ENCODE data around the gene AKAP6. TPM values are rescaled to one million over a fixed set of nuclear protein-coding genes. Genes with fewer than 3 reads are reported as not detected.

The AKAP6 gene
- total RNA-seq, 1 experiment from 2014 or later, result 2.8 TPM

DNA sequence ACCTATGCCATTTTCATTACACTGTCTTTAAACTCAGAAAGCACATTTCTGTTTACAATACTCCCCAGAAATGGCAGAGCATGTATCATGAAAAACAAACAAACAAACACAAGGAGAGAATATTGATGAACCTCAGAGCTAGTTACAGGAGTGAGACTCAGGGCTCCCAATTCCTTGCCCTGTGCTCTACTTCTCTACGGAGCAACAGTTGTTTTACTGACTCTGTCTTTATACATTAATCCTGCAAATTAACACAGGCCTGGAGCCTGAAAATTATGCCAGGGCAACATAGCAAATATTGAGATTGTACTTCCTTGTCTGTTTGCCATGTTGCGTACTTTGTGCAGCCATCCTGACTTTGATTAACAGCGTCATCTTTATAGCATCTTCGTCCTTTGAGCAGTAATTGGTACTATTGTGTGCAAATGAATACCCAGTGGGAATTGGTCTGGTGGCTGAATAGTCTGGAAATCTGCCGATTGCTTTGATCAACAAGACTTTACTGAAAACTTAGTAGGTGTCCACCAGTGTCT, 15.2 kb upstream of the AKAP6 start:
- H3K27ac Mint-ChIP-seq (ENCODE audit: unreplicated experiment), result no peak overlapping the region
- no TSS peak for BruUV-seq (replicated peaks)
- no peak overlapping the region for H3K4me3 Mint-ChIP-seq (ENCODE audit: low read depth, unreplicated experiment)
- CTCF ChIA-PET, result no interaction called here
- TF ChIP-seq, protein P1, sequence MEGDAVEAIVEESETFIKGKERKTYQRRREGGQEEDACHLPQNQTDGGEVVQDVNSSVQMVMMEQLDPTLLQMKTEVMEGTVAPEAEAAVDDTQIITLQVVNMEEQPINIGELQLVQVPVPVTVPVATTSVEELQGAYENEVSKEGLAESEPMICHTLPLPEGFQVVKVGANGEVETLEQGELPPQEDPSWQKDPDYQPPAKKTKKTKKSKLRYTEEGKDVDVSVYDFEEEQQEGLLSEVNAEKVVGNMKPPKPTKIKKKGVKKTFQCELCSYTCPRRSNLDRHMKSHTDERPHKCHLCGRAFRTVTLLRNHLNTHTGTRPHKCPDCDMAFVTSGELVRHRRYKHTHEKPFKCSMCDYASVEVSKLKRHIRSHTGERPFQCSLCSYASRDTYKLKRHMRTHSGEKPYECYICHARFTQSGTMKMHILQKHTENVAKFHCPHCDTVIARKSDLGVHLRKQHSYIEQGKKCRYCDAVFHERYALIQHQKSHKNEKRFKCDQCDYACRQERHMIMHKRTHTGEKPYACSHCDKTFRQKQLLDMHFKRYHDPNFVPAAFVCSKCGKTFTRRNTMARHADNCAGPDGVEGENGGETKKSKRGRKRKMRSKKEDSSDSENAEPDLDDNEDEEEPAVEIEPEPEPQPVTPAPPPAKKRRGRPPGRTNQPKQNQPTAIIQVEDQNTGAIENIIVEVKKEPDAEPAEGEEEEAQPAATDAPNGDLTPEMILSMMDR (IDR thresholded peaks at IDR 0.05; ENCODE audit: unreplicated experiment), result no peak
- H3K4me1 Mint-ChIP-seq (ENCODE audit: low read depth, unreplicated experiment), result peaks cover 10% of the 10 kb centered on the region
- H3K9me3 Mint-ChIP-seq (ENCODE audit: low read depth, unreplicated experiment), result no peaks in the 10 kb centered on the region
- H3K27me3 Mint-ChIP-seq (ENCODE audit: unreplicated experiment), result no peaks in the 10 kb centered on the region
- no peaks in the 10 kb centered on the region for H3K36me3 Mint-ChIP-seq (ENCODE audit: insufficient read depth, unreplicated experiment)
- intact Hi-C loops (cut with micrococcal nuclease; ENCODE audit: unreplicated experiment), result no loop called here
- DNase-seq, result no peak

- DNase-seq, result no peak
- Mint-ChIP-seq H3K9me3 (ENCODE audit: low read depth, unreplicated experiment) (no peaks in the 10 kb centered on the region), H3K4me3 (ENCODE audit: low read depth, unreplicated experiment) (no peak overlapping the region), H3K4me1 (ENCODE audit: low read depth, unreplicated experiment) (no peaks in the 10 kb centered on the region), H3K27ac (ENCODE audit: unreplicated experiment) (no peak overlapping the region), H3K36me3 (ENCODE audit: insufficient read depth, unreplicated experiment) (no peaks in the 10 kb centered on the region), H3K27me3 (ENCODE audit: unreplicated experiment) (no peaks in the 10 kb centered on the region)
- CTCF ChIA-PET, result no interaction called here
- TF ChIP-seq, protein P1 (IDR thresholded peaks at IDR 0.05; ENCODE audit: unreplicated experiment), result no peak
- intact Hi-C loops (cut with micrococcal nuclease; ENCODE audit: unreplicated experiment), result no loop called here
- BruUV-seq (replicated peaks), result no TSS peak
Observed at GRCh38 chr14:32318087-32318795, 10.9 kb upstream of the AKAP6 start.

- Mint-ChIP-seq H3K9me3 (ENCODE audit: low read depth, unreplicated experiment) (no peaks in the 10 kb centered on the region), H3K36me3 (ENCODE audit: insufficient read depth, unreplicated experiment) (no peaks in the 10 kb centered on the region), H3K4me3 (ENCODE audit: low read depth, unreplicated experiment) (no peak overlapping the region), H3K27me3 (ENCODE audit: unreplicated experiment) (no peaks in the 10 kb centered on the region), H3K27ac (ENCODE audit: unreplicated experiment) (no peak overlapping the region), H3K4me1 (ENCODE audit: low read depth, unreplicated experiment) (no peaks in the 10 kb centered on the region)
- CTCF ChIA-PET, result interaction anchor here (0.7 kb wide), 4 partner anchors 26 to 195 kb away, joined by 4 to 7 read pairs (median 6); no protein-coding TSS in a partner anchor
- no TSS peak for BruUV-seq (replicated peaks)
- intact Hi-C loops (cut with micrococcal nuclease; ENCODE audit: unreplicated experiment), result no loop called here
- no peak for DNase-seq
- TF ChIP-seq, protein P1 (IDR thresholded peaks at IDR 0.05; ENCODE audit: unreplicated experiment), result no peak
Observed at GRCh38 chr14:32319368-32320049, 9.6 kb upstream of the AKAP6 start.

DNA sequence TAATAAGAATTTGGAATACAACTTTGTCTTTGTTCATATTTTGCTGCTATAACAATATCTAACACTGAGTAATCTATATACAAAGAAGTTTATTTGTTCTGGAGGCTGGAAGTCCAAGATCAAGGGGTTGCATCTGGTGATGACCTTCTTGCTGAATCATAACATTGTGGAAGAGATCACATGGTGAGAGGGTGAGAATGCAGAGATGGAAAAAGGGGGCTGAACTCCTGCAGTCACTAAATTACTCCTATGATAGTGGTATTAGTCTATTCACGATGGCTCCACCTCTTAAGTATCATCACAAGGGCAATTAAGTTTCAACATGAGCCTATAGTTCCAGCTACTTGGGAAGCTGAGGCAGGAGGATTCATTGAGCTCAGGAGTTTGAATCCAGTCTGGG, 4.5 kb upstream of the AKAP6 start:
- TF ChIP-seq, protein P1 (IDR thresholded peaks at IDR 0.05; ENCODE audit: unreplicated experiment), result no peak
- Mint-ChIP-seq H3K36me3 (ENCODE audit: insufficient read depth, unreplicated experiment) (no peaks in the 10 kb centered on the region), H3K27ac (ENCODE audit: unreplicated experiment) (no peak overlapping the region), H3K4me3 (ENCODE audit: low read depth, unreplicated experiment) (no peak overlapping the region), H3K27me3 (ENCODE audit: unreplicated experiment) (no peaks in the 10 kb centered on the region), H3K4me1 (ENCODE audit: low read depth, unreplicated experiment) (no peaks in the 10 kb centered on the region), H3K9me3 (ENCODE audit: low read depth, unreplicated experiment) (no peaks in the 10 kb centered on the region)
- intact Hi-C loops (cut with micrococcal nuclease; ENCODE audit: unreplicated experiment), result no loop called here
- CTCF ChIA-PET, result no interaction called here
- BruUV-seq (replicated peaks), result no TSS peak
- DNase-seq, result no peak
